Astrocyte of the cerebellum (primary cell): ENCODE data around the gene HTR4.

Experiments
- DNase-seq: peaks from one replicate; pipeline ENCODE4 v3.0.0-alpha.2; 2011; ENCODE audit warnings: low read depth
- H3K4me3 ChIP-seq: 2 replicates; pipeline ENCODE4 v1.5.1; 2011; ENCODE audit warnings: mild to moderate bottlenecking, low read depth, low read length, moderate library complexity
- in situ Hi-C: cut with HindIII; loops from 2 replicates; pipeline ENCODE4 v1.10.0; 2017; ENCODE audit warnings: low sequenced_read_pairs
- TF ChIP-seq, protein P1 (sequence below): IDR thresholded peaks from 2 replicates; pipeline ENCODE4 v1.5.1; 2012; ENCODE audit warnings: low read length, low read depth, moderate library complexity, mild to moderate bottlenecking; ENCODE audit errors: missing control alignments

HTR4 gene

DNA sequence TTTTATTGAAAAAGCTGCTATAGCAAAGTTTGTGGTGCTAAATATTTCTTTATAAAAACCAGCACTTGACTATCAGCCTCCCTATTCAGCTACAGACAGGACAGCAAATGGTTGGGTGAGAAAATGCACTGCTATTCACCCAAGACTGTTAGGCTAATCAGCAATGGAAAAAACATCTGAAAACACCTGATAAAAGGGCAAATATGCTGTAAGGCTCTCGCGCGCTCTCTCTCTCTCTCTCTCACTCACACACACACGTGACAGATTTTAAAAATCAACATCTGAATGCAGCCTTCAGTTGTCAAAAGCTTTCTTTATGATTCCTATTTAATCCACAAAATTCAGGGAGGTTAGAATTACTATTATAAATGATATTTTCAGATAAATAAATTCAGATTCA is 80.2 kb downstream of the HTR4 start:
- TF ChIP-seq, protein P1, sequence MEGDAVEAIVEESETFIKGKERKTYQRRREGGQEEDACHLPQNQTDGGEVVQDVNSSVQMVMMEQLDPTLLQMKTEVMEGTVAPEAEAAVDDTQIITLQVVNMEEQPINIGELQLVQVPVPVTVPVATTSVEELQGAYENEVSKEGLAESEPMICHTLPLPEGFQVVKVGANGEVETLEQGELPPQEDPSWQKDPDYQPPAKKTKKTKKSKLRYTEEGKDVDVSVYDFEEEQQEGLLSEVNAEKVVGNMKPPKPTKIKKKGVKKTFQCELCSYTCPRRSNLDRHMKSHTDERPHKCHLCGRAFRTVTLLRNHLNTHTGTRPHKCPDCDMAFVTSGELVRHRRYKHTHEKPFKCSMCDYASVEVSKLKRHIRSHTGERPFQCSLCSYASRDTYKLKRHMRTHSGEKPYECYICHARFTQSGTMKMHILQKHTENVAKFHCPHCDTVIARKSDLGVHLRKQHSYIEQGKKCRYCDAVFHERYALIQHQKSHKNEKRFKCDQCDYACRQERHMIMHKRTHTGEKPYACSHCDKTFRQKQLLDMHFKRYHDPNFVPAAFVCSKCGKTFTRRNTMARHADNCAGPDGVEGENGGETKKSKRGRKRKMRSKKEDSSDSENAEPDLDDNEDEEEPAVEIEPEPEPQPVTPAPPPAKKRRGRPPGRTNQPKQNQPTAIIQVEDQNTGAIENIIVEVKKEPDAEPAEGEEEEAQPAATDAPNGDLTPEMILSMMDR, result no peak
- H3K4me3 ChIP-seq, result no peak overlapping the region
- no peak for DNase-seq
- in situ Hi-C loops, result loop anchor here (5.0 kb wide), 1 partner anchor 37 kb away; no protein-coding TSS in a partner anchor

DNA sequence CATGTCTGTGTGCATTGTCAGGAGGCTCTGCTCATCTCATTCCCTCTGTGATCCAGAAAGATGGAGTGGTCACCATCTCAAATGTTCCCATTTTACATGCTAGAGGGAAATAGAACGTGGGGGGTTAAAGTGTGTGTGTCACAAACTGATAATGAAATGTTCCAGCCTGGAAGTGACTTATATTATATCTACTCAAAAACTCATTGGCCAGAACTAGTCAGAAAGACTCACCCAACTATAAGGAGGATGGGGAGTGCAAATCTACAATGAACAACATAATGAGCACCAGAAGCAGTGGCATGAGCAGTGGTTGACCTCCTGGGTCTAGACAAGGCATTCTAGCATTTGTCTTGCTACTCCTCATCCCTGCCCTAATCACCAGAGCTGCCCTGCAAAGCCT is 81.0 kb downstream of the HTR4 start:
- TF ChIP-seq, protein P1, result no peak
- in situ Hi-C loops, result loop anchor here (5.0 kb wide), 1 partner anchor 36 kb away; no protein-coding TSS in a partner anchor

DNA sequence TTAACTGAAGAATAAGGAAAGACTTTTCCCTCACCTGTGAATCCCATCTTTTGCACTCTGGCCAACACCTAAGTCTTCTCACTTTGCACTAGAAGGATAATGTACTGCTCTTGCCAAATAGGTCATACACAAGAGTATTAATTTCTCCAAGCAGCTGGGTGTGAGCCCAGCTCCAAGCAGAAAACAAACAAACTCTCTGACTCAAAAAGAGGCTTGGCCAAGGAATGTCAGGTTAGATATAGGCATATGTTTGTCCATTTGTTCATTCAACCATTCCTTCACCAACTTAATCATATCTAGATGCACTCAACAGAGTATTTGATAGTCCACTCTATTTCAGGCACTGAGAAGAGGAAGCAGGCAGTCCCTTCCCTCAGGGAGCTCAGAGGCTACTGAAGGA is 84.4 kb downstream of the HTR4 start:
- H3K4me3 ChIP-seq, result no peak overlapping the region
- DNase-seq, result no peak
- in situ Hi-C loops, result loop anchor here (5.0 kb wide), 1 partner anchor 33 kb away; no protein-coding TSS in a partner anchor
- TF ChIP-seq, protein P1, result no peak

More for the DNA sequence above, 81.0 kb downstream of the HTR4 start:
- H3K4me3 ChIP-seq, result no peak overlapping the region
- no peak for DNase-seq

DNA sequence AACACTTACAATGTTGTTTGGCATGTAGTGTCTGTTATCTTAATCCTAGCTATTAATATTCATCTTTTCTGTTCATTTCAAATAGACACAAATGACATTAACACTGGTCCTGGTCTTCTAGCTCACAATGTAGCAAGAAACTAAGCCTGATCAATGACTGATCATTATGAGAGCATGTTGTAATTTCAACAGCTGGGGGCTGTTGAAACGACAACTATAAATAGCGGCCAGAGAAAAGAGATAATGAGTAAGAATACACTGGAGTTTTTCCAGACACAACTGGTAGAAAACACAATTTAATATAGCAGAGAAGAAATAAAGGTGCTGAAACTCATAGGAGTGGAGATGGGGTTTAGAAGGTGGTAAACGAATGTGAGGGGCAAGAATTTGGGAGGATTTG is 89.2 kb downstream of the HTR4 start:
- DNase-seq, result no peak
- TF ChIP-seq, protein P1, result no peak
- in situ Hi-C loops, result no loop called here
- H3K4me3 ChIP-seq, result no peak overlapping the region

DNA sequence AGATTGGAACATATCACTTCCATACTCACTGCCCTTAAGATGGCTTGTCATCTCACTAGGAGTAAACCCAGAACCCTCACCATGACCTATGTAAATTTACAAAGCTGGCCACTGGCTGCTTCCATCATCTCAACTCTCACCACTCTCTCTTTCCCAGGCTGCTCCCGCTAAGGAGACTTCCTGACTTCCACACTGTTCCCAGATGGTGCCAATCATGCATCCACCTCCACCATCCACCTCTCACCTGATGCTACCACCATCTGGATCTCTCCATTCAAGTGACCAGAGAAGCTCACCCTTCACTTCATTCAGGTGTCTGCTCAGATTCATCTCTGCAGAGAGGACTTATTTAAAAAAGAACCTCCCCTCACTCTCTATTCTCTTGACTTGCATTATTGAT is 91.3 kb downstream of the HTR4 start:
- TF ChIP-seq, protein P1, result no peak
- no peak overlapping the region for H3K4me3 ChIP-seq
- DNase-seq, result no peak
- in situ Hi-C loops, result no loop called here

DNA sequence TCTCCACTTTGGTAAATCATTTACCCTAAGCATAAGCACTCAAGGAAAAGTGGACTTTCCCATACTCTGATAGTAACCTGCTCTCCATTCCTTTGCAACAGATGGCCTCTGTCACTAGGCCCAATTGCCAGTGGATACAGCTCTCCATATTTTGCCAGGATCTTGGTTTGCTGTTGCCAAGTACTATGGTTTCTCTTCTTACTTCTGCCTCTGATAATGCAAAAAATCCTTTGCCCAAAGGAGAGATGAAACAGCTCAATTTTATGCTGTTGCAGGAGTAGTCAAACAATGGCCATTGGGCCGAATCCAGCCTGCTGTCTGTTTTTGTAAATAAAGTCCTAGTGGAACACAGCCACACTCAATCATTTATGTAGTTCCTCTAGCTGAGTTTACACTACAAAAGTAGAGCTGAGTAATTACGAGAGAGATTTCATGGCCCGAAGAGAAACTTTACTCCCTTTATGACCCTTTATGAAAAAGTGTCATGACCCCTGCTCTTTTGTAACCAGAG is 92.5 kb downstream of the HTR4 start:
- TF ChIP-seq, protein P1, result no peak
- no peak overlapping the region for H3K4me3 ChIP-seq
- in situ Hi-C loops, result no loop called here
- DNase-seq, result no peak
